GM12891 (cell line): ENCODE results near the gene CAMK2G.

ENCODE experiments used
- POLR2A ChIP-seq: IDR thresholded peaks from 2 replicates; pipeline ENCODE4 v1.6.1; 2011; ENCODE audit warnings: low read depth, low read length, control low read depth
- TAF1 ChIP-seq: IDR thresholded peaks from 2 replicates; pipeline ENCODE4 v1.6.1; 2011; ENCODE audit warnings: low read depth, low read length, control low read depth

DNA sequence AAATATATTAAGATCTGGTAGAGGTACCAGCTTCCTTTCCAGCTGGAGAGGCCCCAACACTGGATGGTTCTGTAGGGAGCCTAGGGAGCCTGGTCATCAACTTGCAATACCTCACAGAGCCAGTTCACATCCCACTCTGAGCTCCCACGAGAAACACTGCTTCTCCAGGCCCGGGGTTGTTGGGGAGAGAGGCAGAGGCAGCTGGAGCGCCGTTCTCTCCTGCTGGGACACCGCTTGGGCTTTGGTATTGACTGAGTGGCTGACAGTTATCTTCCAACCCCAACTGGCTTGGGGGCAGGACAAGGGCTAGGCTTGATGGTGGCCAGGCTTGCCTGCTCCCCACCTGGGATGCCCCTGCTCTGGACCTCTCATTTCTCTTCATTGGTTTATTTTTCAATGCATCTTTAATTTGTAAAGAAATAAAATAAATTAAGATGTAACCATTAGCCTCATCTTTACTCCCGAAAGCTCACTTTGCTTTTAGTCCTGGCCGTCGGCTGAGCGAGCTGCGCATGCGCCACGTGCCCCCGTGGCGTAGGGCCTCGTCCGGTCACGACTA lies 102.6 kb downstream of the CAMK2G start:
- TF ChIP-seq POLR2A = no peak
- no peak for TF ChIP-seq TAF1
